C4-2B (cell line): ENCODE results near the gene MAP1LC3B2.

Experiments
- CTCF ChIP-seq: fragments of 450-650 bp; conservative IDR thresholded peaks from 2 replicates; pipeline ENCODE4 v1.5.1; 2017; ENCODE audit warnings: mild to moderate bottlenecking
- ZFX ChIP-seq: fragments of 450-650 bp; IDR thresholded peaks from 2 replicates; pipeline ENCODE4 v1.6.1; 2017

- TF ChIP-seq CTCF (no peak), ZFX (no peak)
Observed at GRCh38 chr12:116600959-116601918, 42.1 kb downstream of the MAP1LC3B2 start.
